Right forelimb (tissue), 1 donor: ENCODE data around the gene MMP3.

Experiments used
- DNase-seq: peaks from one replicate; pipeline ENCODE4 v3.0.0-alpha.2; 2018

The MMP3 gene

DNA sequence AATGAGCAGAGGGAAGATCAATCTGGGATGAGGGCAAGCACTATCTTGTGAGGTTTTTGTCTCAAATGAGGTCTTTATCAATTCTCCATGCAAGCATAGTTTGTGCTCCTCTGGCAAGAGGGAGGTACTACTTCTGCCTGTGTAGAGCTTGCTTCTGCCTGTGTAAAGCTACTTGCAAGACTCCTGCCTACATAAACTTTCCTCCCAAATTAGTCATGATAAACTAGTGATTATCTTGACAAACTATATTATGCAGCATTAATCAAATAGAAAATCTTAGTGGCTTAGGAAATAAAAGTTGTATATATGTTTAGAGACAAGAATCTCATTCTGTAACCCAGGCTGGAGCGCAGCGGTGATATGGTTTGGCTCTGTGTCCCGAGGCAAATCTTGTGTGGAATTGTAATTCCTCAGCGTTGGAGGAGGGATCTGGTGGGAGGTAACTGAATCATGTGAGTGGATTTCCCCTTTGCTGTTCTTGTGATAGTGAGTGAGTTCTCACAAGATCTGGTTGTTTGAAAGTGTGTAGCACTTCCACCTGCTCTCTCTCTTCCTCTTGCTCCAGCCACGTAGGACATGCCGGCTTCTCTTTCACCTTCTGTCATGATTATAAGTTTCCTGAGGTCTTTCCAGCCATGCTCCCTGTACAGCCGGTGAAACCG is 54.9 kb downstream of the MMP3 start:
- DNase-seq, result no peak
